HepG2 (cell line): Measurements from ENCODE around the gene RNF123. TPM values are rescaled to one million over a fixed set of nuclear protein-coding genes. Genes with fewer than 3 reads are reported as not detected.

Experiments
- AGO2 ChIP-seq: fragments of 200-400 bp; formaldehyde crosslinking; optimal IDR thresholded peaks from 2 replicates; pipeline ENCODE3; 2017; ENCODE audit warnings: mild to moderate bottlenecking, low read depth, low read length, moderate library complexity
- HMGA1 ChIP-seq: sonication (generic); formaldehyde crosslinking; conservative IDR thresholded peaks from 2 replicates; pipeline ENCODE4 v1.4.0; 2020; ENCODE audit warnings: missing genetic modification reagents
- HNRNPLL ChIP-seq: fragments of 200-400 bp; formaldehyde crosslinking; IDR thresholded peaks from 2 replicates; pipeline ENCODE4 v1.6.1; 2017; ENCODE audit warnings: mild to moderate bottlenecking, low read depth, low read length; ENCODE audit not compliant: poor library complexity, severe bottlenecking
- HOXA3 ChIP-seq: sonication (generic); formaldehyde crosslinking; IDR thresholded peaks from 2 replicates; pipeline ENCODE4 v1.5.0; 2020; ENCODE audit warnings: missing genetic modification reagents
- NAIF1 ChIP-seq: sonication (generic); formaldehyde crosslinking; IDR thresholded peaks from 2 replicates; pipeline ENCODE4 v1.5.0; 2020; ENCODE audit warnings: mild to moderate bottlenecking, missing genetic modification reagents, borderline replicate concordance
- NCOA5 ChIP-seq: sonication (generic); formaldehyde crosslinking; IDR thresholded peaks from 2 replicates; pipeline ENCODE4 v1.4.0; 2020; ENCODE audit warnings: missing genetic modification reagents
- ZC3H13 ChIP-seq: sonication (generic); formaldehyde crosslinking; IDR thresholded peaks from 2 replicates; pipeline ENCODE4 v1.8.1; 2023; ENCODE audit warnings: mild to moderate bottlenecking, missing genetic modification reagents, moderate library complexity
- ZNF136 ChIP-seq: sonication (generic); formaldehyde crosslinking; IDR thresholded peaks from 2 replicates; pipeline ENCODE4 v1.8.1; 2022; ENCODE audit warnings: low read depth, mild to moderate bottlenecking, moderate library complexity, missing genetic modification reagents
- ZNF234 ChIP-seq: sonication (generic); formaldehyde crosslinking; conservative IDR thresholded peaks from 2 replicates; pipeline ENCODE4 v1.5.1; 2020; ENCODE audit warnings: mild to moderate bottlenecking, missing genetic modification reagents
- ZNF431 ChIP-seq: sonication (generic); formaldehyde crosslinking; IDR thresholded peaks from 2 replicates; pipeline ENCODE4 v1.9.0; 2022; ENCODE audit warnings: missing genetic modification reagents, low read depth, mild to moderate bottlenecking, borderline replicate concordance
- ZNF558 ChIP-seq: sonication (generic); formaldehyde crosslinking; IDR thresholded peaks from 2 replicates; pipeline ENCODE4 v1.9.0; 2022; ENCODE audit warnings: mild to moderate bottlenecking, missing genetic modification reagents, borderline replicate concordance
- polyA plus RNA-seq, 8 experiments: library from polyadenylated mRNA; depleted of rRNA in 3 of 8; stranded (reverse) in 7 of 8; unstranded in 1 of 8; fragments of >200 nt; fragmentation: Illumina TruSeq in 4 of 8; extraction: Trizol in 4 of 8; gene quantifications; 2 replicates each; pipeline versions ENCODE4 v1.2.1 to v1.2.3, GENCODE V29; 2011 to 2016; ENCODE audit warnings: low read depth in 4 of 8, missing spikeins in 1 of 8, mixed read lengths in 1 of 8; ENCODE audit not compliant: insufficient read depth in 1 of 8
- total RNA-seq, 5 experiments: library from RNA; depleted of rRNA; stranded (reverse); fragments of >200 nt; fragmentation: Illumina TruSeq; extraction: Trizol; gene quantifications; 2 replicates each; pipeline ENCODE4 v1.2.3, GENCODE V29; 2016; ENCODE audit warnings: low read depth in 1 of 5
- TF ChIP-seq, protein P1 (sequence below): IDR thresholded peaks from 2 replicates; pipeline ENCODE4 v1.6.1; 2016; ENCODE audit warnings: missing compliant biosample characterization, missing genetic modification reagents, borderline replicate concordance
- TF ChIP-seq, protein P2 (sequence below): sonication (generic); formaldehyde crosslinking; IDR thresholded peaks from 2 replicates; pipeline ENCODE4 v1.8.0; 2022; ENCODE audit warnings: missing genetic modification reagents, mild to moderate bottlenecking, borderline replicate concordance
- TF ChIP-seq, protein P3 (sequence below): sonication (generic); formaldehyde crosslinking; IDR thresholded peaks from 2 replicates; pipeline ENCODE4 v1.8.1; 2023; ENCODE audit warnings: mild to moderate bottlenecking, missing genetic modification reagents
- TF ChIP-seq, protein P4 (sequence below): sonication (generic); formaldehyde crosslinking; IDR thresholded peaks from 2 replicates; pipeline ENCODE4 v1.8.0; 2022; ENCODE audit warnings: mild to moderate bottlenecking, missing genetic modification reagents, moderate library complexity
- TF ChIP-seq, protein P5 (sequence below): sonication (generic); formaldehyde crosslinking; IDR thresholded peaks from 2 replicates; pipeline ENCODE4 v1.4.0; 2020; ENCODE audit warnings: mild to moderate bottlenecking, missing genetic modification reagents, borderline replicate concordance
- TF ChIP-seq, protein P6 (sequence below): IDR thresholded peaks from 2 replicates; pipeline ENCODE4 v1.6.1; 2016; ENCODE audit warnings: mild to moderate bottlenecking

RNF123 gene
- total and polyA plus RNA-seq, 2 of the 13 experiments (the other 11 are each of a cell fraction or from before 2014, with no cell fraction given) = 29.9 to 82.2 TPM

DNA sequence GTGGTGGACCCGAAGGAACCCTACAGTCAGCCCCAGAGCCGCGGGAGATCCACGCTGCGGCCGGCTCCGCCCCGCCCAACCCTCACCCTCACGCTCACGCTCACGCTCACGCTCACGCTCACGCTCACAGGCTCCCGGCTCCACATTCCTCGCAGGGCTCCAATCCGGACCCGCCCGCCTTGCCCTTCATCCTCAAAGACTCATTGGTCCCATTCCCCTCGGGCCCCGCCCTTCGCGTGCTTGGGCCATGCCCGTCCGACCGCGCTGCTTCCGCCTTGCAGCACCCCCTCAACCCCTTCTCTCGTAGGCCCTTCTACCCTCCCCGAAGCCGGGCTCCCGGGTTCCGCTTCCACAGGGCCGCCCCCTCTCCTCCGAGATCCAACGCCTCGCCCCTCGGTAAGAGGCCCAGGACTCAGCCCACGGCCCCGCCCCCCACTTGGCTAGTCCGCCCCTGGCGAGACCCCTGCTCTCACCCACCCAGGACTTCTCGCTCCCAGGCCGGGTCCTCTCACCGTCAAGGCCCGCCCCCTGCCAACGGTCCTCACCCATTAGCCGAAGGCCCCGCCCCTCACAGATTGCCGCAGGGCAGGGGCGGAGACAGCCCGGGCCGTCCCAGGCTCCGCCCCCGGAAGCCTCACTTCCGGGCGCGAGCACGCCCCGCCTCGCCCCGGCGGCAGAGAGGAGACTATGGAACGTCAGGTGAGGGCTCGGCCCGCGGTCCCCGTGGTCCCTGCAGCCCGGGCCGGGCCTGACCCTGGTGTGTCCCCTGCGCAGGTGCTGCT, 15.5 kb upstream of the RNF123 start, which contains the start of gene APEH (continued):
- TF ChIP-seq ZNF558 (CRISPR knock-in tag) (no peak), AGO2 (peak; percentile 63), ZC3H13 (peak; percentile 77), HMGA1 (CRISPR knock-in tag) (no peak), HNRNPLL (peak; percentile 63), ZNF234 (CRISPR knock-in tag) (no peak), ZNF431 (CRISPR knock-in tag) (no peak; the same call in 1 of the 2 replicates), NAIF1 (CRISPR knock-in tag) (no peak), ZNF136 (CRISPR knock-in tag) (peak; percentile 95; the same call in 1 of the 2 replicates), HOXA3 (no peak; the same call in 1 of the 2 replicates), NCOA5 (no peak)
- TF ChIP-seq, protein P1, sequence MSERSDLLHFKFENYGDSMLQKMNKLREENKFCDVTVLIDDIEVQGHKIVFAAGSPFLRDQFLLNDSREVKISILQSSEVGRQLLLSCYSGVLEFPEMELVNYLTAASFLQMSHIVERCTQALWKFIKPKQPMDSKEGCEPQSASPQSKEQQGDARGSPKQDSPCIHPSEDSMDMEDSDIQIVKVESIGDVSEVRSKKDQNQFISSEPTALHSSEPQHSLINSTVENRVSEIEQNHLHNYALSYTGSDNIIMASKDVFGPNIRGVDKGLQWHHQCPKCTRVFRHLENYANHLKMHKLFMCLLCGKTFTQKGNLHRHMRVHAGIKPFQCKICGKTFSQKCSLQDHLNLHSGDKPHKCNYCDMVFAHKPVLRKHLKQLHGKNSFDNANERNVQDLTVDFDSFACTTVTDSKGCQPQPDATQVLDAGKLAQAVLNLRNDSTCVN (CRISPR knock-in tag) = peak; percentile 68; the same call in 1 of the 2 replicates
- TF ChIP-seq, protein P2, sequence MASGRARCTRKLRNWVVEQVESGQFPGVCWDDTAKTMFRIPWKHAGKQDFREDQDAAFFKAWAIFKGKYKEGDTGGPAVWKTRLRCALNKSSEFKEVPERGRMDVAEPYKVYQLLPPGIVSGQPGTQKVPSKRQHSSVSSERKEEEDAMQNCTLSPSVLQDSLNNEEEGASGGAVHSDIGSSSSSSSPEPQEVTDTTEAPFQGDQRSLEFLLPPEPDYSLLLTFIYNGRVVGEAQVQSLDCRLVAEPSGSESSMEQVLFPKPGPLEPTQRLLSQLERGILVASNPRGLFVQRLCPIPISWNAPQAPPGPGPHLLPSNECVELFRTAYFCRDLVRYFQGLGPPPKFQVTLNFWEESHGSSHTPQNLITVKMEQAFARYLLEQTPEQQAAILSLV (CRISPR knock-in tag) = no peak; the same call in 1 of the 2 replicates
- TF ChIP-seq, protein P3, sequence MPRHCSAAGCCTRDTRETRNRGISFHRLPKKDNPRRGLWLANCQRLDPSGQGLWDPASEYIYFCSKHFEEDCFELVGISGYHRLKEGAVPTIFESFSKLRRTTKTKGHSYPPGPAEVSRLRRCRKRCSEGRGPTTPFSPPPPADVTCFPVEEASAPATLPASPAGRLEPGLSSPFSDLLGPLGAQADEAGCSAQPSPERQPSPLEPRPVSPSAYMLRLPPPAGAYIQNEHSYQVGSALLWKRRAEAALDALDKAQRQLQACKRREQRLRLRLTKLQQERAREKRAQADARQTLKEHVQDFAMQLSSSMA (CRISPR knock-in tag) = no peak; the same call in none of the 2 replicates
- TF ChIP-seq, protein P4, sequence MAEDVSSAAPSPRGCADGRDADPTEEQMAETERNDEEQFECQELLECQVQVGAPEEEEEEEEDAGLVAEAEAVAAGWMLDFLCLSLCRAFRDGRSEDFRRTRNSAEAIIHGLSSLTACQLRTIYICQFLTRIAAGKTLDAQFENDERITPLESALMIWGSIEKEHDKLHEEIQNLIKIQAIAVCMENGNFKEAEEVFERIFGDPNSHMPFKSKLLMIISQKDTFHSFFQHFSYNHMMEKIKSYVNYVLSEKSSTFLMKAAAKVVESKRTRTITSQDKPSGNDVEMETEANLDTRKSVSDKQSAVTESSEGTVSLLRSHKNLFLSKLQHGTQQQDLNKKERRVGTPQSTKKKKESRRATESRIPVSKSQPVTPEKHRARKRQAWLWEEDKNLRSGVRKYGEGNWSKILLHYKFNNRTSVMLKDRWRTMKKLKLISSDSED (CRISPR knock-in tag) = no peak
- TF ChIP-seq, protein P5, sequence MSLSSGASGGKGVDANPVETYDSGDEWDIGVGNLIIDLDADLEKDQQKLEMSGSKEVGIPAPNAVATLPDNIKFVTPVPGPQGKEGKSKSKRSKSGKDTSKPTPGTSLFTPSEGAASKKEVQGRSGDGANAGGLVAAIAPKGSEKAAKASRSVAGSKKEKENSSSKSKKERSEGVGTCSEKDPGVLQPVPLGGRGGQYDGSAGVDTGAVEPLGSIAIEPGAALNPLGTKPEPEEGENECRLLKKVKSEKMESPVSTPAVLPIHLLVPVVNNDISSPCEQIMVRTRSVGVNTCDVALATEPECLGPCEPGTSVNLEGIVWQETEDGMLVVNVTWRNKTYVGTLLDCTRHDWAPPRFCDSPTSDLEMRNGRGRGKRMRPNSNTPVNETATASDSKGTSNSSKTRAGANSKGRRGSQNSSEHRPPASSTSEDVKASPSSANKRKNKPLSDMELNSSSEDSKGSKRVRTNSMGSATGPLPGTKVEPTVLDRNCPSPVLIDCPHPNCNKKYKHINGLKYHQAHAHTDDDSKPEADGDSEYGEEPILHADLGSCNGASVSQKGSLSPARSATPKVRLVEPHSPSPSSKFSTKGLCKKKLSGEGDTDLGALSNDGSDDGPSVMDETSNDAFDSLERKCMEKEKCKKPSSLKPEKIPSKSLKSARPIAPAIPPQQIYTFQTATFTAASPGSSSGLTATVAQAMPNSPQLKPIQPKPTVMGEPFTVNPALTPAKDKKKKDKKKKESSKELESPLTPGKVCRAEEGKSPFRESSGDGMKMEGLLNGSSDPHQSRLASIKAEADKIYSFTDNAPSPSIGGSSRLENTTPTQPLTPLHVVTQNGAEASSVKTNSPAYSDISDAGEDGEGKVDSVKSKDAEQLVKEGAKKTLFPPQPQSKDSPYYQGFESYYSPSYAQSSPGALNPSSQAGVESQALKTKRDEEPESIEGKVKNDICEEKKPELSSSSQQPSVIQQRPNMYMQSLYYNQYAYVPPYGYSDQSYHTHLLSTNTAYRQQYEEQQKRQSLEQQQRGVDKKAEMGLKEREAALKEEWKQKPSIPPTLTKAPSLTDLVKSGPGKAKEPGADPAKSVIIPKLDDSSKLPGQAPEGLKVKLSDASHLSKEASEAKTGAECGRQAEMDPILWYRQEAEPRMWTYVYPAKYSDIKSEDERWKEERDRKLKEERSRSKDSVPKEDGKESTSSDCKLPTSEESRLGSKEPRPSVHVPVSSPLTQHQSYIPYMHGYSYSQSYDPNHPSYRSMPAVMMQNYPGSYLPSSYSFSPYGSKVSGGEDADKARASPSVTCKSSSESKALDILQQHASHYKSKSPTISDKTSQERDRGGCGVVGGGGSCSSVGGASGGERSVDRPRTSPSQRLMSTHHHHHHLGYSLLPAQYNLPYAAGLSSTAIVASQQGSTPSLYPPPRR (CRISPR knock-in tag) = no peak; the same call in 1 of the 2 replicates
- TF ChIP-seq, protein P6, sequence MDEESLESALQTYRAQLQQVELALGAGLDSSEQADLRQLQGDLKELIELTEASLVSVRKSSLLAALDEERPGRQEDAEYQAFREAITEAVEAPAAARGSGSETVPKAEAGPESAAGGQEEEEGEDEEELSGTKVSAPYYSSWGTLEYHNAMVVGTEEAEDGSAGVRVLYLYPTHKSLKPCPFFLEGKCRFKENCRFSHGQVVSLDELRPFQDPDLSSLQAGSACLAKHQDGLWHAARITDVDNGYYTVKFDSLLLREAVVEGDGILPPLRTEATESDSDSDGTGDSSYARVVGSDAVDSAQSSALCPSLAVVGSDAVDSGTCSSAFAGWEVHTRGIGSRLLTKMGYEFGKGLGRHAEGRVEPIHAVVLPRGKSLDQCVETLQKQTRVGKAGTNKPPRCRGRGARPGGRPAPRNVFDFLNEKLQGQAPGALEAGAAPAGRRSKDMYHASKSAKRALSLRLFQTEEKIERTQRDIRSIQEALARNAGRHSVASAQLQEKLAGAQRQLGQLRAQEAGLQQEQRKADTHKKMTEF (CRISPR knock-in tag) = peak; percentile 74
